HG02642 (cell line): ENCODE results near the gene MACROD2.

ENCODE experiments used
- ATAC-seq: cut with Tn5 transposase; IDR thresholded peaks from one replicate; pipeline ENCODE4 v1.9.1; 2021; ENCODE audit warnings: mild to moderate bottlenecking; ENCODE audit not compliant: unreplicated experiment, poor library complexity

The MACROD2 gene

DNA sequence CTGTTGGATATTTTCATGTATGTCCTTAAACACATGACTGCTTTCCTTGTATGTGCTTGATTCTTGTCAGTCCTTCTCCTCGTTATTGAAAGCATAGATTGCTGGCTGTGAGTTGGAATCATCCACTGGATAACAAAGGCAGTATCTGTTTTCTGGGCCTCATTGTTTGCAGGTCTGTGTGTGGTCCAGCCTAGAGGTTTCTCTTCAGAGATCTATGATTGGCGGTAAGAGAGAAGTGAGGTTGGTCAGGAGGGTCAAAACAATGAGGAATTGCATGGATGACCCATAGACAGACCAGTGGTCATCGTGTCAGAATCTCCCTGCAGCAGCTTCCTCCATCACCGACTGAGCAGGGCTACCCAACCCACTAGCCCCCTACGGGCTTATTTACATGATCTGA lies 1663.0 kb downstream of the MACROD2 start:
- ATAC-seq: no peak

DNA sequence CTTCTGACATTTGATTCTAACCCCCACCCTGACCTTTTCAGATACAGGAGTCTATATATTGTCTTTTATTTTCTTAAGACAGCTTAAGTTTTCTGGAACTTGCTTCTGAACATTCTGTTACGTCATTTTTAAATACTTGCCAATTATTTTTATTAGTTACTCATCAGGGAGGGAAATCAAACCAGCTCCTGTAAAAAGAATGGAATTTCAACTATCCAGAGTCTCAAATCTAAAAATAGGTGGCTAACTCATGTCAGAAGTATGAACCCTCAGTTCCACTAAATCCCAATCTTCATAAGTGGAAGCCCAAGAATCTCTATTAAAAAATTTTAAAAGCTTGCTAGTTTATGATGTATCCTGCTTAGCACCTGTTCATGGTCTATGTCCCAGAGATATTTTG lies 1677.9 kb downstream of the MACROD2 start:
- ATAC-seq: no peak

- no peak for ATAC-seq
Observed at GRCh38 chr20:15674253-15675060, 1679.1 kb downstream of the MACROD2 start.

DNA sequence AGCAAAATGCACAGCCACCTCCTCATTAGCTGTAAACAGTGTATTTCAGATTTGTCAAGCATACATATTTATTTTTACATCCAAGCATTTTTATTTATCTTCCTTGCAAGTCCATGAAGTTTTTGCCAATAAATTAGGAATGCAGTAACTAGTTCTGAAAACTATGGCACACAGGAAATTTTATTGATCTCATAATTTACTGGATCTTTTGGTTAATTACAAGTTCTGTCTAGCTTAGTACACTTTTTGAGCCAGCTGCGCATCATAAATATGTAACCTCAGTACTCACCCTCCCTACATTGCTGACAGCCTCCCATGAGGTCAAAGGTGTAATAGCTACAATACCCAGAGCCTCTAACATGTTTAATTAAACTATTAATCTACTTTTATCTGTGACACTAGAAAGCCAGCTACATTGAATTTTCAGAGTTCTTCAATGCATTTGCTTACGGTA lies 1679.8 kb downstream of the MACROD2 start:
- no peak for ATAC-seq

GRCh38 chr20:15675813-15676484 lies 1680.6 kb downstream of the MACROD2 start:
- ATAC-seq: no peak

DNA sequence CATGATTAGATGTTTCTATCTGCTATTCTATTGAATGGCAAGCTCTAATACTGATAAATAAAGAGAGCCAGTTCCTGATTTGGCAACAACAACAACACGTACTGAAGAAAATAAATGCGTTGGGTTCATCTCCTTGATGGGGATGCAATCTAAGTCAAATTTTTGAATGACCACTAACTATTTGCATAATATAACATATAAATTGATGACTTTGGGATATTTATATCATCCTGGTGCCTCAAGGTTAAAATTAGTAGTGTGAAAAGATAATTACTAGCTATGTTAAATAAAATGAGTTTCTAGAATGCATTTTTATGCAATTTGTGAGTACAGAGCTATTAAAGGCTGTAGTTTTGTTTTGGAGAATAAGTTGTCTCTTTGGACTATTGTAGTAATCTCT lies 1681.5 kb downstream of the MACROD2 start:
- ATAC-seq: no peak

DNA sequence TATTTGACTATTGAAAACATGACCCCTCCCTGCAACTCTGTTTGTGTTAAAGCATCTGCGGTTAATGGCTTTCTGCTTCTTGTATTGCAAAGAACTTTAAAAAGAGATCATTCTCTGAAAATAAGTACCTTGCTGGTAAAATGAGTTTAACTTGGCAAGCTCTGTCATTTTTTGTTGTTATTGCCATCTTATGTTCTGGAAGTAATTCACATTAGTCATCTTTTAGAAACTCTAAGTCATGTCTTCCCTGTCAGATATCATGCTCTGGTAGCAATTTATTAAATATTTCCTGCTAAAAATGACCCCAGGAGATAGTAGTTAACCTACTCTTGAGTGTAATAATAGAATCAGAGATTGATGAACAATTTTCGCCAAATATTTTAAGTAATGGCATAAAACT lies 1687.4 kb downstream of the MACROD2 start:
- no peak for ATAC-seq

DNA sequence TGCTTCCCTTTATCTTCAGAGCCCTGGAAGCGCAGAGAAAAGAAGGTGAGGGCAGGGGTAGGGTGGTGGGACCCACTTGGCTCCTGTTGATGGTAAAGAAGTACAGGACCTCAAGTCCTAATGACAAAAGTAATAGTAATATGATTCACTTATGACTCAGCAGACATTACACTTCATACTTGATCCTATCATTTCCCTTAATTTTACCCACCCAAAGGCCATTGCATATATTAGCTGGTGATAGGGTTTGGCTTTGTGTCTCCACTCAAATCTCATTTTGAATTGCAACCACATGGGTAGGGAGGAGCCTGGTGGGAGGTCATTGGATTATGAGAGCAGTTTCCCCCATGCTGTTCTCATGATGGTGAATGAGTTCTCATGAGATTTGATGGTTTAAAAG lies 1697.3 kb downstream of the MACROD2 start:
- ATAC-seq: no peak

- ATAC-seq: no peak
Observed at GRCh38 chr20:15699431-15700146, 1704.3 kb downstream of the MACROD2 start.

GRCh38 chr20:15700147-15700765 lies 1704.9 kb downstream of the MACROD2 start:
- ATAC-seq: no peak

- no peak for ATAC-seq
Observed at GRCh38 chr20:15702161-15702560, 1706.8 kb downstream of the MACROD2 start.

DNA sequence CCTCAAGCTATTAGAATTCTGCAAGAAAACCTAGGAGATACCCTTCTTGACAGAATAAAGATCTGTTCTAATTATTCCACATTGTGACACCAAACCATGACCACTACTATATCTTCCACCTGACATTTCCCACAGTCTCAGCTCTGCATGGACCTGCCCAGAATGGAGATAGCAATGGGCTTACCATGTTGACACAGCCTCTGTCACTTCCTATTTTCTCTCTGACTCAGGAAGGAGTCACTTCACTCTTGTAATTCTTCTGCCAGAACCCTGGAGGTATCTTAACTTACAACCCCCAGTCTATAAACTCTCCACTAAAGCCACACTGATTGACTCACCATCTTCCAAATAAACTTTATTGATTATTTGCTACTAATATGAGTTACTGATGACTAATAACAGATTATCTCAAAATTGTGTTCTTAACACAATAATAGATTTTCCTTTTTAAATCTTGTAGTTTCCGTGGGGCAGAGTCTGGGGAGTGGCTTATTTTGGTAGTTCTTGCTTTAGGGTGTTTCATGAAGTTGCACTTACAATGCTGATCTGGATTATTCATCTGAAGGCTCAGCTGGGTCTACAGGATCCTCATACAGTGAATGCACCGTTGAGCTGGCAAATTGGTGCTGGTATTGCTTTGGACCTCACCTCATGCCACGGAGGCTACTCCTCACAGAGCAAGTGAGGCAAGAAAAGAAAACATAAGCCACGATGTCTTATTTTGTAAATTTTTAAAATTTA lies 1708.0 kb downstream of the MACROD2 start:
- ATAC-seq: no peak

DNA sequence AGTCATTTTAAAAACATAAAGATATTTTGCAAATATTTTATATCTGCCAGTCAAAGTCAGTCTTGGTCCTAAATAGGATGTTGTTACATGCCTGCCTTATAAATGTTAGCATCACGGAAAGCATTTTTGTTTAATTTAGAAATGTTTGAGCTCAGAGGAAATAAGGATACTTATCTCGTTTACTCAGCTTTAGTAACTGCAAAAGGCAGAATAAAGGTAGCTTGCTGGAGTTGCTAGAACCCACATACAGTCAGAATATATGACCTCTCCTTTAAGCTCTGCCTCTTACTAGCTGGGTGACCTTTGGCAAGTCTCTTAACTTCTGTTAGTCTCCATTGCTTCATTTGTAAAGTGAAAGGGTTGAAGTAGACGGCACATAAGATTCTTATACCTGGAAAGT lies 1710.7 kb downstream of the MACROD2 start:
- no peak for ATAC-seq

- no peak for ATAC-seq
Observed at GRCh38 chr20:15706719-15707118, 1711.4 kb downstream of the MACROD2 start.

DNA sequence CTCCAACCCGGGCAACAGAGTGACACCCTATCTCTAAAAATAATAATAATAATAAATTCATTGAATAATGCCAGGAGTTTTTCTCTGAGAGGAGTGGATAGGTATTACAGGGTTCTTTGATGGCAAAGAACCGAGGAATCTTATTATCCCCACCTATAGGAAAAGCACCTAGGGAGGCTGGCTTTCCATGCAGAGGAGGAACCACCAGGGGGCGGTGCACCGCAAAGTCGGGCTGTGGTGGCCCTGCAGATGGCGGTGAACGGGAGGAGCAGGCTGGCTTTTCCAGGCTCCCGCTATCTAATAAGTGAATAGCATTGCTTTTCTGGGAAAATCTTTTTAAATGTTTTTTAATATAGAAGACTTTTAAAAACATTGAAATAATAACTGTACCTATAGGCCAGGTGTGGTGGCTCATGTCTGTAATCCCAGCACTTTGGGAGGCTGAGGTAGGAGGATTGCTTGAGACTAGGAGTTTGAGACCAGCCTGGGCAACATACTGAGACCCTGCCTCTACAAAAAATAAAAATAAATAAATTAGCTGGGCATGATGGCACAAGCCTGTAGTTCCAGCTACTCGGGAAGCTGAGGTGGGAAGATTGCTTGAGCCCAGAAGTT lies 1713.8 kb downstream of the MACROD2 start:
- ATAC-seq: peak; percentile 79

GRCh38 chr20:15710636-15711035 lies 1715.3 kb downstream of the MACROD2 start:
- ATAC-seq: no peak

DNA sequence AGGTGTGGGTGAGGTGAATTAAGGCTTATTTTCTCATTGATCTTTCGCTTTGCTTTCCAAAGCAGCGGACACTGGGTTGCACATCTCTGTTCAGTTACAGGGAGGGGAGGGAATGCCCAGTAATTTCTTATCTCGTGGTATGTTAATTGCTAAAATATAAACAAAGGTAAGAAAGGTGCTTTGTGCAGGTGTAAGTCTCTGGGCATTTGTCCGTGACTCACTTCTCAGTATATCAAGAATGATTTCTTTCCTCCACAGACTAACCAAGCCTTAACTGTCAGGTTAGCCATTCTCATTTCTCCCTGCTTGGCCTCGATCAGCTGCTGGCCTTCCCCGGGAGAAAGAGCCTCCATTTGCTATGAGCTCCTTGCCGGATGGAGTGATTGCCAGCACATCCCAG lies 1715.9 kb downstream of the MACROD2 start:
- ATAC-seq: no peak

- no peak for ATAC-seq
Observed at GRCh38 chr20:15716256-15716655, 1720.9 kb downstream of the MACROD2 start.

DNA sequence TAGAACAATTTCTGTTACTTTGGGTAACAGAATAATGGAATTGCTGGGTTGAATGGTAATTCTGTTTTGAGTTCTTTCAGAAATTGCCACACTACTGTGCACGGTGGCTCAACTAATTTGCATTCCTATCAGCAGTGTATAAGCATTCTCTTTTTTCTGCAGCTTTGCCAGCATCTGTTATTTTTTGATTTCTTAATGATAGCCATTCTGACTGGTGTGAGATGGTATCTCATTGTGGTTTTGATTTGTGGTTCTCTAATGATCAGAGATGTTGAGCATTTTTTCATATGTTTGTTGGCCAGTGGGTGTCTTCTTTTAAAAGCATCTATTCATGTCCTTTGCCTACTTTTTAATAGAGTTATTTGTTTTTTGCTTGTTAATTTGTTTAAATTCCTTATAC lies 1731.1 kb downstream of the MACROD2 start:
- no peak for ATAC-seq

DNA sequence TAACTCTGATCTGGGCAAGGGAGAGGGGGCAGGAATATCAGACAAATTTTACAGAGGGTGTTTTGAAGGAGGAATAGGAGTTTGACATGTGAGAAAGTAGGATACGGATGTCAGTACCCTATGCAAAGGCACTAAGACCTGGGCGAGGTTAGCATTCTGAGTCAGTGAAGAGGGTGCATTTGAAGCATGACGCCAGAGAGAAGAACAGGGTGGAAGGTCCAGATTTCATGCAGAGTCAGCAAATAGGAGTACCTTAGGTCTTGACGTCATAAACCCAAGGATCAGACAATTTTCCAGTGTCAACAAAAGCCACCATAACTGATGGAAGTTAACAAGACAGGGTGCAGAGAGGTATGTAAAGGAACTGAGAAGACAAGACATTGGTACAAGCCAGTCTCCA lies 1738.7 kb downstream of the MACROD2 start:
- no peak for ATAC-seq
